Measurements from ENCODE around the gene SFI1.
A peak's percentile ranks its signal among the peaks of the same experiment; 100 is the strongest.

GRCh38 chr22:31451709-31452571 lies 44.4 kb upstream of the SFI1 start:
- TF ChIP-seq CTCF (IDR thresholded peaks at IDR 0.05) (peak in 1 of 4 experiments; percentile 15), POLR2A (IDR thresholded peaks at IDR 0.05) (no peak)
